Measurements from ENCODE around the gene IFNW1.

- TF ChIP-seq, protein P1, sequence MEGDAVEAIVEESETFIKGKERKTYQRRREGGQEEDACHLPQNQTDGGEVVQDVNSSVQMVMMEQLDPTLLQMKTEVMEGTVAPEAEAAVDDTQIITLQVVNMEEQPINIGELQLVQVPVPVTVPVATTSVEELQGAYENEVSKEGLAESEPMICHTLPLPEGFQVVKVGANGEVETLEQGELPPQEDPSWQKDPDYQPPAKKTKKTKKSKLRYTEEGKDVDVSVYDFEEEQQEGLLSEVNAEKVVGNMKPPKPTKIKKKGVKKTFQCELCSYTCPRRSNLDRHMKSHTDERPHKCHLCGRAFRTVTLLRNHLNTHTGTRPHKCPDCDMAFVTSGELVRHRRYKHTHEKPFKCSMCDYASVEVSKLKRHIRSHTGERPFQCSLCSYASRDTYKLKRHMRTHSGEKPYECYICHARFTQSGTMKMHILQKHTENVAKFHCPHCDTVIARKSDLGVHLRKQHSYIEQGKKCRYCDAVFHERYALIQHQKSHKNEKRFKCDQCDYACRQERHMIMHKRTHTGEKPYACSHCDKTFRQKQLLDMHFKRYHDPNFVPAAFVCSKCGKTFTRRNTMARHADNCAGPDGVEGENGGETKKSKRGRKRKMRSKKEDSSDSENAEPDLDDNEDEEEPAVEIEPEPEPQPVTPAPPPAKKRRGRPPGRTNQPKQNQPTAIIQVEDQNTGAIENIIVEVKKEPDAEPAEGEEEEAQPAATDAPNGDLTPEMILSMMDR (IDR thresholded peaks at IDR 0.05) = no peak
- TF ChIP-seq POLR2AphosphoS5 (IDR thresholded peaks at IDR 0.05) (no peak), EP300 (IDR thresholded peaks at IDR 0.05) (no peak), POLR2A (IDR thresholded peaks at IDR 0.05) (no peak)
Observed at GRCh38 chr9:21121595-21122251, 19.9 kb downstream of the IFNW1 start.
